GM19193 (cell line): ENCODE results near the gene SCARF2.

Source experiments
- POLR2A ChIP-seq: IDR thresholded peaks from 4 replicates; pipeline ENCODE4 v1.6.1; 2011; ENCODE audit not compliant: insufficient read depth, insufficient read length; ENCODE audit errors: extremely low read depth

Gene SCARF2

GRCh38 chr22:20425566-20426258, 11.9 kb downstream of the SCARF2 start:
- TF ChIP-seq POLR2A: no peak

- no peak for TF ChIP-seq POLR2A
Observed at GRCh38 chr22:20424932-20425565, 12.6 kb downstream of the SCARF2 start.

GRCh38 chr22:20424568-20424931, 13.1 kb downstream of the SCARF2 start:
- no peak for TF ChIP-seq POLR2A

- no peak for TF ChIP-seq POLR2A
Observed at GRCh38 chr22:20423906-20424551, 13.6 kb downstream of the SCARF2 start.

GRCh38 chr22:20423008-20423905, 14.4 kb downstream of the SCARF2 start:
- TF ChIP-seq POLR2A: no peak

- no peak for TF ChIP-seq POLR2A
Observed at GRCh38 chr22:20422271-20423007, 15.2 kb downstream of the SCARF2 start.

- TF ChIP-seq POLR2A: no peak
Observed at GRCh38 chr22:20421507-20421874, 16.1 kb downstream of the SCARF2 start.

GRCh38 chr22:20420157-20420842, 17.3 kb downstream of the SCARF2 start:
- no peak for TF ChIP-seq POLR2A

- no peak for TF ChIP-seq POLR2A
Observed at GRCh38 chr22:20419664-20419951, 18.0 kb downstream of the SCARF2 start.

- no peak for TF ChIP-seq POLR2A
Observed at GRCh38 chr22:20418211-20418788, 19.3 kb downstream of the SCARF2 start.

- TF ChIP-seq POLR2A: no peak
Observed at GRCh38 chr22:20414450-20414849, 23.2 kb downstream of the SCARF2 start.

- TF ChIP-seq POLR2A: no peak
Observed at GRCh38 chr22:20414059-20414440, 23.6 kb downstream of the SCARF2 start.

GRCh38 chr22:20413217-20414058, 24.2 kb downstream of the SCARF2 start:
- TF ChIP-seq POLR2A: no peak

- no peak for TF ChIP-seq POLR2A
Observed at GRCh38 chr22:20412474-20413216, 25.0 kb downstream of the SCARF2 start.
